NCI-H2107 (cell line): ENCODE measurements around the gene ARHGEF12.

ENCODE experiments used
- DNase-seq: peaks from one replicate; lab custom pipeline; 2025; lab: John Stamatoyannopoulos, UW

ARHGEF12 gene

GRCh38 chr11:120339394-120339890 lies 3.2 kb downstream of the ARHGEF12 start:
- DNase-seq: no peak

DNA sequence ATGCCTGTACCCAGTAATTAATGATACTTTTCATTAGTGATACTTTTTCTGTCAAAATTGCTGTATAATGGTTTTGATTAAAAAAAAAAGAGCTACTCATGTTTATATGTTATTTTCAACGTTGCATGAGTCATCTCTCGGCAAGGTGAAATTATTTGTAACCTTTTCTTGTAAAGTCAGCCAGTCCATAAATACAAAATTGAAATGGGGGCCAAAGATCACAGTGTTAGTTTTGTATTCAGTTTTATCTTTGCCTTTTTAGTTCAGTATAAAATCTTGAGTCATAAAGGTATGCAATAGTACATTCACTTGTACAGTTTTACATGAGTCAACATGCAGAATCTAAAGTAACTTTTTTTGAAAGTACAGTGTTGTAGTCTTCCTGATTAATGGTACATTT lies 4.3 kb downstream of the ARHGEF12 start:
- DNase-seq: no peak

GRCh38 chr11:120342226-120342625 lies 6.0 kb downstream of the ARHGEF12 start:
- no peak for DNase-seq

DNA sequence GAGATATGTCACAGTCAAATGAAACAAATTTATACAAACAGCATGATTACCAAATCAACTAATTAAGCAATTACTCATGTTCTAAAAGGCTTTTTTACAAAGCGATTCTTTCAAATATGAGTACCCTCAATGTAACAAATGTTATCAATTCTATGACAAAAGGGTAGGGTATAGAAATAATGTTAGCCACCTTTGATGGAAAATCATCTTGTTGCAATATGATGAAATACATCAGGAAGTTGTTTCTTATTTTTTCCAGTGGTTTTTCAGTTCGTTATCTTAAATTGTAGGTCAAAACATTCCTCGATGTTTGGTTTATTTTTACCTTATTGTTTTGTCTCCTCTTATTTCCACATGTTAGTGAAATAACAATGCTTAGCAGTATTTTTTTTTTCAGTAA lies 6.5 kb downstream of the ARHGEF12 start:
- no peak for DNase-seq

DNA sequence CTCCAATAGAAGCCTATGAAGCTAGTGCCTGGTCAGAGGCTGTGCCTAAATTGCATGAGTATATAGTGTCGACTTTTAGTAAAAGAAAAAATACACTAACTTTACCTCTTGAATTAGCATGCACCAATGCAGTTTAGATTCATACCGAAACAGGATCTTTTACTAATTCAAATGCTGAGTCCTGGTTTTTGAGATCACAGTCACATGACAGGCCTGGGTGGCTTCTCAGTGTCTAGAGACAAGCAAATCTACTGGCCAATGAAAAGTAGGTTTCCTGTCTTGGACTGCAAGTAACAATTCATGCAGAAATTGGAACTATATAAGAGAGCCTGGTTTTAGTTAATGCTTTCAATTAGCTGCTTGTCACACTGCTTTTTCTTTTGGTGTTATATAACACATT lies 7.2 kb downstream of the ARHGEF12 start:
- no peak for DNase-seq

GRCh38 chr11:120344302-120345004 lies 8.2 kb downstream of the ARHGEF12 start:
- DNase-seq: no peak

GRCh38 chr11:120346233-120346632 lies 10.0 kb downstream of the ARHGEF12 start:
- DNase-seq: no peak

DNA sequence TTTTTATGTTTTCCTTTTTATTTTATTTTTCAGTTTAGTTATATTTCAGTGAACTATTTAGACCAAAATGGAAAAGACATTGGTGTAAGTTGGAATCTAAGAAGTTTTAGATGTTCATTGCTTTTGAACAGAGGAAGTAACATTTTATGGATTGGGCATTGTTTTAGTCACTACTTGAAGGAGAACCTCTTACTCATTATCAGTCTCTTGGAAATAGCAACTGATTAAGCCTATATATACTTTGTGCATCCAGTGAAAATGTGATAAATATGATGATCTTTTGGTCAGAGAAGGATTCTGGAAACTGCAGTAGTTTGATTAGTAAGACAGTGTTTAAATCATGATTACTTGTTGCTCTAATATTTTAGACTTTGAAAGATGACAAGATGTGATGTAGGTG lies 14.4 kb downstream of the ARHGEF12 start:
- DNase-seq: no peak

- DNase-seq: no peak
Measured at GRCh38 chr11:120352405-120352804, 16.2 kb downstream of the ARHGEF12 start.

- DNase-seq: no peak
Measured at GRCh38 chr11:120354068-120354467, 17.9 kb downstream of the ARHGEF12 start.

GRCh38 chr11:120354779-120355178 lies 18.6 kb downstream of the ARHGEF12 start:
- DNase-seq: no peak

DNA sequence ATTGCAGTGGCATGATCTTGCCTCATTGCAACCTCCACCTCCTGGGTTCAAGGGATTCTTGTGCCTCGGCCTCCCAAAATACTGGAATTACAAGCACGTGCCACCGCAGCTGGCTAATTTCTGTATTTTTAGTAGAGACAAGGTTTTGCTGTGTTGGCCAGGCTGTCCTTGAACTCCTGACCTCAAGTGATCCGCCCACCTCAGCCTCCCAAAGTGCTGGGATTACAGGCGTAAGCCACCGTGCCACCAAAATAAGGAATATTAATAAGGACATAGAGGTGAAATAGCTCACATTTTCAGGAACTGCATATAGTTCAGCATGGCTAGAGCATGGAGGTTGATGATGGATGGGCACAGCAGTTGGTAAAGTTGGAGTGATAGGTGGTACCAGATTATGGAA lies 21.4 kb downstream of the ARHGEF12 start:
- DNase-seq: no peak

DNA sequence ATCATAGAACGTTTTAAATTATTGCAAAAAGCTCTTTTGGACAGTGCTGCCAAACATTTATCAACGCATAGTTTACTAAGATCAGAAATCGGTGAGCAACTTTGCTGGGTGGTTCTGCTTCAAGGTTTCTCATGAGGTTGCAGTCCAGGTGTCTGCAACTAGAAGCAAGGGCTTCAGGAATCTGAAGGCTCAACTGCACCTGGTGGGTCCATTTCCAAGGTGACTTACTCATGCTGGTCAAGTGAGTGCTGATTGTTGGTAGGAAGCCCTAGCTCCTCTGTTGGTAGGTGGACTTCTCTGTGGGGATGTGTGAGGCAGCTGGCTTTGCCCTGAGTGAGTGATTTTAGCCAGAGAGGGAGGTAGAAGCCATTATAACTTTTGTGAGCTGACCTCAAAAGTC lies 22.5 kb downstream of the ARHGEF12 start:
- no peak for DNase-seq

DNA sequence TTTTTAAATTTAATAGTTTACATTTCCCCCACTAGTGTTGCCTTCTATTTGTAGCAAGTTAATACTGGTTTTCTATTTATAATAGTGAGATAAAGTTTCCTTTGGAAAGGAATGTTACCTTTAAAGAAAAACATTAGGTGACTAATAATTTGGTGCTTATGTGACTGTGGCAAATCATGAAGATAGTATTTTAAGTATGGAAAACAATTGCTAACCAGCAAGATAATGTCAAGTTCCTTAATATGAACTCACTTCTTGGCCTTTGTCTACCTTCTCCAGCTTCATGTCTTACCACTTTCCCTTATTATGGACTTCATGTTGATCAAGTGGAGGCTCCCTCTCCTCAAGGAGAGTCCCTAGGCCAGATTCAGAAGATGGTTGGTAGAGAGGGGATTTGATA lies 27.2 kb downstream of the ARHGEF12 start:
- DNase-seq: no peak

- no peak for DNase-seq
Measured at GRCh38 chr11:120365512-120365911, 29.3 kb downstream of the ARHGEF12 start.

DNA sequence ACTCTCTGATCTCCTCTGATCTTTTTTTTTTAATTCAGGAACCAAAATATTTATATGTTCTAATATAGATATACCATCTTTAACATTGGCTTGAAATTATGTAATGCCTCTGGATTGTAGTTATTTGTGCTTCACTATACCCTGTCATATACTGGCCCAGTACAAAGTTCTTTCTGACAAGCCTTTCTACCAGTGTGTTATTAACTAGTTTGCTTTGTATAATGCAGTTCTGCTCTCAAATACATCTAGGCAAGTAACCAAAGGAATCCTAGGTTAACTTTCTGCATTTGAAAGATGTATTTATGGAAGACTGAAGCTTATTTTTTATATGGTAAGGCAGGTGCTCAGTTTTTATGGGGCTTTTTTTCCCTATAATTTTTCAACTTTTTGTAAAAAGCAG lies 36.1 kb downstream of the ARHGEF12 start:
- no peak for DNase-seq

- DNase-seq: no peak
Measured at GRCh38 chr11:120375076-120375475, 38.9 kb downstream of the ARHGEF12 start.

DNA sequence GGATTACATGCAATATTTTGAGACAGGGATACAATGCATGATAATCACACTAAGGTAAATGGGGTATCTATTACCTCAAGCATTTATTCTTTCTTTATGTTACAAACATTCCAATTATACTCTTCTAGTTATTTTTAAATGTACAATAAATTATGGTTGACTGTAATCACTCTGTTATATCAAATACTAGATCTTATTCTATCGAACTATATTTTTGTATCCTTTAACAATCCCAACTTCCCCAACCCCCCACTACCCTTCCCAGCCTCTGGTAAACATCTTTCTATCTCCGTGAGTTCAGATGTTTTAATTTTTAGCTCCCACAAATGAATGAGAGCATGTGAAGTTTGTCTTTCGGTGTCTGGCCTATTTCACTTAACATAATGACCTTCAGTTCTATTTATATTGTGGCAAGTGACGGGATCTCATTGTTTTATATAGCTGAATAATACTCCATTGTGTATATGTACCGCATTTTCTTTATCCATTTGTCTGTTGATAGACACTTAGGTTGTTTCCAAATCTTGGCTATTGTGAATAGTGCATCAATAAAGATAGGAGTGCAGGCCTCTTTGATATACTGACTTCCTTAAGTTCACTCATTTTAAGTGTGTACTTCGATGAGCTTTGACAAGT lies 40.5 kb downstream of the ARHGEF12 start:
- no peak for DNase-seq

- DNase-seq: no peak
Measured at GRCh38 chr11:120378474-120378873, 42.3 kb downstream of the ARHGEF12 start.

GRCh38 chr11:120381401-120381800 lies 45.2 kb downstream of the ARHGEF12 start:
- no peak for DNase-seq

DNA sequence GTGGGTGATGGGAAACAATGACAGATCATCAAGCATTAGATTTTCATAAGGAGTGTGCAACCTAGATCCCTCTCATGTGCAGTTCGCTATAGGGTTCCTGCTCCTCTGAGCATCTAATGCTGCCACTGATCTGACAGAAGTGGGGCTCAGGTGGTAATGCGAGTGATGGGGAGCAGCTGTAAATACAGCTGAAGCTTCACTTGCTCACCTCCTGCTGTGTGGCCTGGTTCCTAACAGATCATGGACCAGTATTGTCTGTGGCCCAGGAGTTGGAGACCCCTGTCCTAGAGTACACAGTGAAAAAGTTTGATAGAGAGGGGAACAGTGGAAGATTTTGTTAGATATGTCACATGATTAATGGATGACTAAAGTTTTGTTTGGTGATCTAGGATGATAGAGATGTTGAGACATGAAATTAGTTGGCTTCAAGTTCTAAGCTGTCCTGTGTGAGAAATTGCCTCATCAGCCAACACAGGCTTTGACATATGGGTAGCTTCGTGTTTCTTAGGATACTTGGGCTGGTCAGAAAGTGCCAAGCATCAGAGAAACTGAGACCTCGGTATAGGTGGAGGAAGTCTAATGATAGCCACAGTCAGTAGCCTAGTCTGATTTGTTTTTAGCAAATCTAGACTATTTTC lies 47.4 kb downstream of the ARHGEF12 start:
- no peak for DNase-seq

- no peak for DNase-seq
Measured at GRCh38 chr11:120384476-120384875, 48.3 kb downstream of the ARHGEF12 start.

DNA sequence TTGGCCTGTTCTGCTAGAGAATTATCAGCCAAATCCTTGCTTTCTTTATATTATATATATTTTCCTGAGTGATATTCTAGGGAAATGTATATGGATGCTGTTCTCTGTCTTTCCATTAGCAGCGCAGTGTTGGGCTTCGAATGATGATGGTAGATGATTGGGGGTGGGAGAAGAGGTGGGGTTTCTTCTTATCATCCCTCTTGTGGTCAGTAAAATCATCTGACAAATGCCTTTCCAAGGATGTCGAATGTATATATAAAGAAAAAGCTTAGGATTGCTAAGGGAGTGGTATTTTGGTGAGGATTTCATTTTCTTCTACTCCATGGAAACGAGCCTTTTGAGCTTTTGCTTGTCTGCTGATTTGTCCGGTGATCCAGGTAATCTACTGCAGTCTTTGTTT lies 48.9 kb downstream of the ARHGEF12 start:
- no peak for DNase-seq
